ENCODE data around the gene SMARCC2.
A peak's percentile ranks its signal among the peaks of the same experiment; 100 is the strongest.

The SMARCC2 gene

GRCh38 chr12:56152132-56152755 lies 37.0 kb downstream of the SMARCC2 start, which contains the start of gene MYL6B:
Gene MYL6B (plus strand): TSS chr12:56152587. CDS start chr12:56153919, 1,332 bp downstream.
- TF ChIP-seq, protein P1, sequence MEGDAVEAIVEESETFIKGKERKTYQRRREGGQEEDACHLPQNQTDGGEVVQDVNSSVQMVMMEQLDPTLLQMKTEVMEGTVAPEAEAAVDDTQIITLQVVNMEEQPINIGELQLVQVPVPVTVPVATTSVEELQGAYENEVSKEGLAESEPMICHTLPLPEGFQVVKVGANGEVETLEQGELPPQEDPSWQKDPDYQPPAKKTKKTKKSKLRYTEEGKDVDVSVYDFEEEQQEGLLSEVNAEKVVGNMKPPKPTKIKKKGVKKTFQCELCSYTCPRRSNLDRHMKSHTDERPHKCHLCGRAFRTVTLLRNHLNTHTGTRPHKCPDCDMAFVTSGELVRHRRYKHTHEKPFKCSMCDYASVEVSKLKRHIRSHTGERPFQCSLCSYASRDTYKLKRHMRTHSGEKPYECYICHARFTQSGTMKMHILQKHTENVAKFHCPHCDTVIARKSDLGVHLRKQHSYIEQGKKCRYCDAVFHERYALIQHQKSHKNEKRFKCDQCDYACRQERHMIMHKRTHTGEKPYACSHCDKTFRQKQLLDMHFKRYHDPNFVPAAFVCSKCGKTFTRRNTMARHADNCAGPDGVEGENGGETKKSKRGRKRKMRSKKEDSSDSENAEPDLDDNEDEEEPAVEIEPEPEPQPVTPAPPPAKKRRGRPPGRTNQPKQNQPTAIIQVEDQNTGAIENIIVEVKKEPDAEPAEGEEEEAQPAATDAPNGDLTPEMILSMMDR (IDR thresholded peaks at IDR 0.05; ENCODE audit: low read depth, low read length), result no peak
- DNase-seq, result peak; percentile 91
- no peaks in the 10 kb centered on the region for H3K27me3 ChIP-seq (ENCODE audit: insufficient read depth, low read depth, severe bottlenecking)

GRCh38 chr12:56151672-56152131 lies 37.6 kb downstream of the SMARCC2 start:
- Histone ChIP-seq H3K27ac (peak overlapping the region; percentile 86), H3K36me3 (peaks cover 16% of the 10 kb centered on the region), H3K4me3 (ENCODE audit: low read depth, low read length) (peak overlapping the region; percentile 89), H3K27me3 (ENCODE audit: insufficient read depth, low read depth, severe bottlenecking) (no peaks in the 10 kb centered on the region), H3K9me3 (ENCODE audit: severe bottlenecking) (no peaks in the 10 kb centered on the region)
- DNase-seq, result peak; percentile 78
- TF ChIP-seq, protein P1 (IDR thresholded peaks at IDR 0.05; ENCODE audit: low read depth, low read length), result peak; percentile 53

More at GRCh38 chr12:56152132-56152755, 37.0 kb downstream of the SMARCC2 start, which contains the start of gene MYL6B:
- Histone ChIP-seq H3K36me3 (peaks cover 16% of the 10 kb centered on the region), H3K9me3 (ENCODE audit: severe bottlenecking) (no peaks in the 10 kb centered on the region), H3K27ac (peak within 1 kb of the TSS; percentile 86), H3K4me3 (ENCODE audit: low read depth, low read length) (peak within 1 kb of the TSS; percentile 89)

DNA sequence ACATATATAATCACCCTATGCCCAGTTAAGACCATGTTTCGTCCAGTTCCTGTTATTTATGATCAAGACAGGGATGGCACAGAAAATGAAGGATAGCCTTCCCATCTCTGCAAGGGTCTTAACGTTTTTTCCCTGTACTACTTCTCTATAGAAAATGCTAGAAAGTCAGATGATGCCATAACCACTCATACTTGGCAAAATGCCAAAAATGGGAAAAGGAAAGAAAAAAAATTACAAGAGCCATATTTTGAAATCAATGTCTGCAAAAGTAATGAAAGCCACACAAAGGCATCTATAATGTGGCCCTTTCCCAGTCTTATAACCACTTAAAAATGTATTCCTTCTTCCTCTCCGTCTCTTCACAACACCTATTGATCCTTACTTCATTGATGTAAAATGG lies 38.7 kb downstream of the SMARCC2 start:
- Histone ChIP-seq H3K4me3 (ENCODE audit: low read depth, low read length) (no peak overlapping the region), H3K27me3 (ENCODE audit: insufficient read depth, low read depth, severe bottlenecking) (no peaks in the 10 kb centered on the region), H3K9me3 (ENCODE audit: severe bottlenecking) (no peaks in the 10 kb centered on the region), H3K36me3 (peaks cover 6% of the 10 kb centered on the region; the same call in 1 of the 2 replicates), H3K27ac (no peak overlapping the region)
- no peak for DNase-seq
- TF ChIP-seq, protein P1 (IDR thresholded peaks at IDR 0.05; ENCODE audit: low read depth, low read length), result no peak

DNA sequence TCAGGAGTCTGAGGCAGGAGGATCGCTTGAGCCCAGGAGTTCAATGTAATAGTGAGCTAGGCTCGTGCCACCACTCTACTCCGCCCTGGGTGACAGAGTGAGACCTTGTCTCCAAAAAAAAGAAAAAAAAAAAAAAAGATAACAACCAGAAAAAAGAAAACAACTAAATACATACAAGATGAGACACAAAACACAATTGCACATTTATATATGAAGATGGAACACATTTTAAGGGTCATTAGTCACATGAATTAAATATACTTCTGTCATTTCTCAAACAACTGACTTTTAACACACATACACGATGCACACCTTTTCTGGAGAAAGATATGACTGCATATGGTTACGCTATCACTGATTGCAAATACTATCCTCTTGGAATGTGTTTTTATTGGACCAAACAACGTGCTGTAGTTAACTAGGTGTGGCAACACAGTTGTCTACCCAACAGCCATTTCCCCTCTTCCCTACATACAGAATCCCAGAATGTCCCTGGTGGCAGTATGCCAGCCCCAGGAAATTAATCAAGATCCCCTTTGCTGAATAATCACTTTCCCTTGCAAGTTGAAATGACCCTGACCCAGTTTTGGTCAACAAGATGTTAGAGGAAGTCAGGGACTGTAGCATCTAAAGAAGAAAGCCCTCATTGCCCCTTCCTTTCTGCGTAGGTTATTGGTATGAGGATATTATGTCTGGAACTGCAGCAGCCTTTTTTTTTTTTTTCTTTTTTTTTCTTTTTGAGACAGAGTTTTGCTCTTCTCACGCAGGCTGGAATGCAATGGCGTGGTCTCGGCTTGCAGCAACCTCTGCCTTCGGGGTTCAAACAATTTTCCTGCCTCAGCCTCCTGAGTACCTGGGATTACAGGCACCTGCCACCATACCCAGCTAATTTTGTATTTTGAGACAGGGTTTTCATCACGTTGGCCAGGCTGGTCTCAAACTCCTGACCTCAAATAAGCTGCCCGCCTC lies 42.5 kb downstream of the SMARCC2 start:
- no peaks in the 10 kb centered on the region for H3K9me3 ChIP-seq (ENCODE audit: severe bottlenecking)
- H3K4me3 ChIP-seq (ENCODE audit: low read depth, low read length), result no peak overlapping the region
- H3K27me3 ChIP-seq (ENCODE audit: insufficient read depth, low read depth, severe bottlenecking), result no peaks in the 10 kb centered on the region
- TF ChIP-seq, protein P1 (IDR thresholded peaks at IDR 0.05; ENCODE audit: low read depth, low read length), result no peak
- H3K36me3 ChIP-seq, result peaks cover 24% of the 10 kb centered on the region
- DNase-seq, result no peak
- no peak overlapping the region for H3K27ac ChIP-seq

DNA sequence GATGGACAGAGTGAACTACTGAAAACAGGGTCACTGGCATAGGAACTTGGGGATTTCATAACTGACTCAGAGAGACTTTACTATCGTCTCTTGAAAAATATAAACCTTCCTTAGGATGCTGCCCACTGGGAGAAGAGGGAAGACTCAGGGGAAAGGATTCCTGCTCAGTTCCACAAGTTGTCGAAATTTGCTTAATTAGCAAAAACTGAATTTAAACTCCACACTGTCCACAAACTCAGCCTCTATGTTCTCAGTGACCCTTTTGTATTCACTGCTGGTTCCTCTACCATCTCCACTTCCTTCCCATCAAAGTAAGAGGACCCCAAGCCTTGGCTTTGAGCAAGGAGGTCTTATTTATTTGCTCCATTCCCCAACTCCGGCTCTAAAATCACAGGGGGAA lies 44.1 kb downstream of the SMARCC2 start:
- Histone ChIP-seq H3K4me3 (ENCODE audit: low read depth, low read length) (no peak overlapping the region), H3K27ac (no peak overlapping the region), H3K27me3 (ENCODE audit: insufficient read depth, low read depth, severe bottlenecking) (no peaks in the 10 kb centered on the region), H3K9me3 (ENCODE audit: severe bottlenecking) (no peaks in the 10 kb centered on the region), H3K36me3 (peaks cover 35% of the 10 kb centered on the region)
- TF ChIP-seq, protein P1 (IDR thresholded peaks at IDR 0.05; ENCODE audit: low read depth, low read length), result no peak
- no peak for DNase-seq

Data from WERI-Rb-1 (cell line).